Amniotic stem cell (primary cell): ENCODE results near the gene PRSS3.
"Not testable (repeated sequence)": the region's sequence is repeated elsewhere in the genome, so short reads cannot be mapped to it uniquely, and the experiment has no call there.

Experiments
- DNase-seq: peaks from one replicate; lab custom pipeline; 2025; lab: John Stamatoyannopoulos, UW

The PRSS3 gene

GRCh38 chr9:33818167-33818846 lies 22.9 kb downstream of the PRSS3 start:
- peak; percentile 0 for DNase-seq

- DNase-seq: peak; percentile 17
Measured at GRCh38 chr9:33818847-33819500, 23.6 kb downstream of the PRSS3 start.

GRCh38 chr9:33820231-33820745 lies 24.9 kb downstream of the PRSS3 start:
- DNase-seq: no peak

- DNase-seq: no peak
Measured at GRCh38 chr9:33823801-33824200, 28.4 kb downstream of the PRSS3 start.

- not testable (repeated sequence) for DNase-seq
Measured at GRCh38 chr9:33827285-33827684, 31.9 kb downstream of the PRSS3 start.

- DNase-seq: not testable (repeated sequence)
Measured at GRCh38 chr9:33829641-33830230, 34.4 kb downstream of the PRSS3 start.

- no peak for DNase-seq
Measured at GRCh38 chr9:33835625-33836260, 40.4 kb downstream of the PRSS3 start.

GRCh38 chr9:33836261-33836660 lies 40.9 kb downstream of the PRSS3 start:
- peak; percentile 15 for DNase-seq

GRCh38 chr9:33837138-33837537 lies 41.8 kb downstream of the PRSS3 start:
- DNase-seq: no peak

GRCh38 chr9:33840381-33840780 lies 45.0 kb downstream of the PRSS3 start:
- no peak for DNase-seq

- DNase-seq: no peak
Measured at GRCh38 chr9:33843312-33843961, 48.1 kb downstream of the PRSS3 start.

GRCh38 chr9:33846231-33846630 lies 50.9 kb downstream of the PRSS3 start:
- no peak for DNase-seq

GRCh38 chr9:33847894-33848205 lies 52.5 kb downstream of the PRSS3 start:
- not testable (repeated sequence) for DNase-seq
